HuH-7.5 (cell line): ENCODE results near the gene ANKMY1.
"Not testable (repeated sequence)": the region's sequence is repeated elsewhere in the genome, so short reads cannot be mapped to it uniquely, and the experiment has no call there.

ENCODE experiments used
- DNase-seq: peaks from one replicate; pipeline ENCODE4 v3.0.0; 2011; ENCODE audit warnings: low spot score

Gene ANKMY1

GRCh38 chr2:240502430-240503121 lies 55.2 kb downstream of the ANKMY1 start:
- no peak for DNase-seq

GRCh38 chr2:240502059-240502429 lies 55.7 kb downstream of the ANKMY1 start:
- no peak for DNase-seq

- DNase-seq: no peak
These were observed 56.2 kb downstream of the ANKMY1 start for GRCh38 chr2:240501531-240501991.

GRCh38 chr2:240500561-240501423 lies 57.0 kb downstream of the ANKMY1 start:
- no peak for DNase-seq

GRCh38 chr2:240499309-240500301 lies 58.2 kb downstream of the ANKMY1 start:
- DNase-seq: no peak

GRCh38 chr2:240498958-240499260 lies 58.9 kb downstream of the ANKMY1 start:
- DNase-seq: no peak

- no peak for DNase-seq
These were observed 59.4 kb downstream of the ANKMY1 start for GRCh38 chr2:240498171-240498957.

GRCh38 chr2:240497082-240497481 lies 60.7 kb downstream of the ANKMY1 start:
- DNase-seq: peak; percentile 6

- not testable (repeated sequence) for DNase-seq
These were observed 62.8 kb downstream of the ANKMY1 start for GRCh38 chr2:240494942-240495341.

GRCh38 chr2:240494194-240494793 lies 63.5 kb downstream of the ANKMY1 start:
- no peak for DNase-seq

- no peak for DNase-seq
These were observed 66.3 kb downstream of the ANKMY1 start for GRCh38 chr2:240491483-240491882.

GRCh38 chr2:240482141-240482540 lies 75.6 kb downstream of the ANKMY1 start:
- no peak for DNase-seq

- no peak for DNase-seq
These were observed 76.1 kb downstream of the ANKMY1 start for GRCh38 chr2:240481720-240482119.

GRCh38 chr2:240480834-240481623 lies 76.8 kb downstream of the ANKMY1 start:
- no peak for DNase-seq

GRCh38 chr2:240479111-240479501 lies 78.7 kb downstream of the ANKMY1 start:
- DNase-seq: no peak

- no peak for DNase-seq
These were observed 79.3 kb downstream of the ANKMY1 start for GRCh38 chr2:240478346-240479110.

GRCh38 chr2:240477916-240478315 lies 79.9 kb downstream of the ANKMY1 start:
- no peak for DNase-seq

GRCh38 chr2:240473211-240473610 lies 84.6 kb downstream of the ANKMY1 start:
- no peak for DNase-seq

- DNase-seq: no peak
These were observed 85.6 kb downstream of the ANKMY1 start for GRCh38 chr2:240472078-240472790.
